A549 (cell line): ENCODE measurements around the gene TMEM141.

Experiments used
- CEBPB ChIP-seq, 2 experiments: fragments of >200 bp in 1 of 2; sonication (Bioruptor Twin) in 1 of 2; formaldehyde crosslinking in 1 of 2; IDR thresholded peaks; 2 replicates each; pipeline ENCODE4 v1.6.1; 2012 to 2016
- CTCF ChIP-seq: fragments of >200 bp; sonication (Bioruptor Twin); formaldehyde crosslinking; IDR thresholded peaks from 3 replicates; pipeline ENCODE4 v1.5.1; 2016
- MYC ChIP-seq: IDR thresholded peaks from 2 replicates; pipeline ENCODE4 v1.6.1; 2012; ENCODE audit warnings: mild to moderate bottlenecking, inconsistent platforms, low read length, improper control_type of control experiment, borderline replicate concordance
- TP53 ChIP-seq: fragments of 250-450 bp; sonication (Bioruptor Pico); IDR thresholded peaks from 2 replicates; pipeline ENCODE4 v1.5.0; 2021; ENCODE audit warnings: mild to moderate bottlenecking, moderate library complexity

- no peak for TF ChIP-seq MYC
- no peak for TF ChIP-seq CEBPB (IDR thresholded peaks at IDR 0.05)
- no peak for TF ChIP-seq TP53 (CRISPR knock-in tag)
- TF ChIP-seq CTCF, result no peak
Measured at GRCh38 chr9:136824496-136825225, 33.5 kb downstream of the TMEM141 start.
